WTC11 (cell line): Measurements from ENCODE around the gene KLHDC7A. TPM values are rescaled to one million over a fixed set of nuclear protein-coding genes. Genes with fewer than 3 reads are reported as not detected.
"Not testable (repeated sequence)": the region's sequence is repeated elsewhere in the genome, so short reads cannot be mapped to it uniquely, and the experiment has no call there.

Source experiments
- ATAC-seq: fragments of 200-7000 bp; cut with Tn5 transposase; 2 replicates; pipeline ENCODE4 v1.10.0; 2021; ENCODE audit warnings: mild to moderate bottlenecking, moderate library complexity
- CTCF ChIA-PET: fragments of 300-600 bp; sonication (Branson Sonifier 250); formaldehyde crosslinking; loops from one replicate; lab custom pipeline; 2021; ENCODE audit warnings: antibody characterized with exemption; lab: Charles Lee
- POLR2A ChIA-PET: fragments of 350-600 bp; sonication (Branson Sonifier 250); formaldehyde crosslinking; loops from one replicate; lab custom pipeline; 2021; ENCODE audit warnings: antibody characterized with exemption; lab: Charles Lee
- DNase-seq: peaks from one replicate; pipeline ENCODE4 v3.0.0; 2021; ENCODE audit warnings: low spot score
- H3K27ac Mint-ChIP-seq: 2 replicates; pipeline ENCODE4 v1.8.0; 2021; ENCODE audit warnings: mixed read lengths
- H3K27me3 Mint-ChIP-seq: 2 replicates; pipeline ENCODE4 v1.8.0; 2021; ENCODE audit warnings: low read depth, mild to moderate bottlenecking, moderate library complexity, mixed read lengths
- H3K36me3 Mint-ChIP-seq: 2 replicates; pipeline ENCODE4 v1.8.0; 2021; ENCODE audit warnings: mixed read lengths
- H3K4me1 Mint-ChIP-seq: 2 replicates; pipeline ENCODE4 v1.8.0; 2022; ENCODE audit warnings: mixed read lengths
- H3K4me3 Mint-ChIP-seq: 2 replicates; pipeline ENCODE4 v1.8.0; 2021; ENCODE audit warnings: mild to moderate bottlenecking, moderate library complexity, mixed read lengths
- H3K9me3 Mint-ChIP-seq: 2 replicates; pipeline ENCODE4 v1.8.0; 2021; ENCODE audit warnings: mixed read lengths
- CREB1 ChIP-seq: sonication (generic); formaldehyde crosslinking; IDR thresholded peaks from 2 replicates; pipeline ENCODE4 v1.8.0; 2023; ENCODE audit warnings: mild to moderate bottlenecking, missing genetic modification reagents
- CREM ChIP-seq: sonication (generic); formaldehyde crosslinking; IDR thresholded peaks from 2 replicates; pipeline ENCODE4 v1.8.1; 2022; ENCODE audit warnings: mild to moderate bottlenecking, missing genetic modification reagents, moderate library complexity
- ERG ChIP-seq: fragments of 250-450 bp; sonication (Bioruptor Pico); IDR thresholded peaks from 2 replicates; pipeline ENCODE4 v1.8.0; 2021; ENCODE audit warnings: mild to moderate bottlenecking
- GRHL2 ChIP-seq: fragments of 250-450 bp; sonication (Bioruptor Pico); IDR thresholded peaks from 2 replicates; pipeline ENCODE4 v1.8.0; 2022; ENCODE audit warnings: mild to moderate bottlenecking, moderate library complexity; ENCODE audit not compliant: insufficient replicate concordance, severe bottlenecking
- GTF2I ChIP-seq: fragments of 250-450 bp; sonication (Bioruptor Pico); conservative IDR thresholded peaks from 2 replicates; pipeline ENCODE4 v1.4.0; 2021; ENCODE audit warnings: mild to moderate bottlenecking
- IRF2 ChIP-seq: sonication (generic); formaldehyde crosslinking; IDR thresholded peaks from 2 replicates; pipeline ENCODE4 v1.8.0; 2022; ENCODE audit warnings: low read depth, missing genetic modification reagents, borderline replicate concordance
- JUN ChIP-seq: sonication (generic); formaldehyde crosslinking; IDR thresholded peaks from 2 replicates; pipeline ENCODE4 v1.8.0; 2023; ENCODE audit warnings: mild to moderate bottlenecking, missing genetic modification reagents
- KAT7 ChIP-seq: sonication (generic); formaldehyde crosslinking; IDR thresholded peaks from 2 replicates; pipeline ENCODE4 v1.8.1; 2023; ENCODE audit warnings: missing genetic modification reagents, mild to moderate bottlenecking, borderline replicate concordance
- NR1H2 ChIP-seq: sonication (generic); formaldehyde crosslinking; IDR thresholded peaks from 2 replicates; pipeline ENCODE4 v1.9.0; 2021; ENCODE audit warnings: mild to moderate bottlenecking, moderate library complexity, missing genetic modification reagents
- NR3C1 ChIP-seq: sonication (generic); formaldehyde crosslinking; conservative IDR thresholded peaks from 2 replicates; pipeline ENCODE4 v1.8.1; 2023; ENCODE audit warnings: low read depth, mild to moderate bottlenecking, missing genetic modification reagents
- OVOL2 ChIP-seq: fragments of 250-450 bp; sonication (Bioruptor Pico); IDR thresholded peaks from 2 replicates; pipeline ENCODE4 v1.9.0; 2021; ENCODE audit warnings: mild to moderate bottlenecking, borderline replicate concordance
- RELA ChIP-seq: sonication (generic); formaldehyde crosslinking; IDR thresholded peaks from 2 replicates; pipeline ENCODE4 v1.8.1; 2022; ENCODE audit warnings: missing genetic modification reagents, mild to moderate bottlenecking, borderline replicate concordance
- TEAD1 ChIP-seq: sonication (generic); formaldehyde crosslinking; IDR thresholded peaks from 2 replicates; pipeline ENCODE4 v1.8.0; 2022; ENCODE audit warnings: mild to moderate bottlenecking, missing genetic modification reagents
- TEAD4 ChIP-seq: sonication (generic); formaldehyde crosslinking; IDR thresholded peaks from 2 replicates; pipeline ENCODE4 v1.8.0; 2022; ENCODE audit warnings: mild to moderate bottlenecking, missing genetic modification reagents
- USF2 ChIP-seq: sonication (generic); formaldehyde crosslinking; IDR thresholded peaks from 2 replicates; pipeline ENCODE4 v1.8.1; 2023; ENCODE audit warnings: mild to moderate bottlenecking, missing genetic modification reagents, moderate library complexity
- ZBTB21 ChIP-seq: sonication (generic); formaldehyde crosslinking; IDR thresholded peaks from 2 replicates; pipeline ENCODE4 v1.8.1; 2023; ENCODE audit warnings: mild to moderate bottlenecking, missing genetic modification reagents, borderline replicate concordance
- ZMAT4 ChIP-seq: fragments of 250-450 bp; sonication (Bioruptor Pico); IDR thresholded peaks from 2 replicates; pipeline ENCODE4 v1.9.0; 2021; ENCODE audit warnings: mild to moderate bottlenecking
- ZNF121 ChIP-seq: sonication (generic); formaldehyde crosslinking; IDR thresholded peaks from 2 replicates; pipeline ENCODE4 v1.8.0; 2023; ENCODE audit warnings: missing genetic modification reagents
- ZNF138 ChIP-seq: sonication (generic); formaldehyde crosslinking; conservative IDR thresholded peaks from 2 replicates; pipeline ENCODE4 v1.8.1; 2022; ENCODE audit warnings: mild to moderate bottlenecking, moderate library complexity, missing genetic modification reagents
- ZNF317 ChIP-seq: sonication (generic); formaldehyde crosslinking; IDR thresholded peaks from 2 replicates; pipeline ENCODE4 v1.8.1; 2023; ENCODE audit warnings: low read depth, mild to moderate bottlenecking, moderate library complexity, missing genetic modification reagents, borderline replicate concordance
- ZNF416 ChIP-seq: fragments of 250-450 bp; sonication (Bioruptor Pico); IDR thresholded peaks from 2 replicates; pipeline ENCODE4 v1.9.0; 2021; ENCODE audit warnings: mild to moderate bottlenecking, inconsistent platforms
- ZNF425 ChIP-seq: fragments of 250-450 bp; sonication (Bioruptor Pico); conservative IDR thresholded peaks from 2 replicates; pipeline ENCODE4 v1.9.0; 2021; ENCODE audit warnings: mild to moderate bottlenecking
- ZNF512 ChIP-seq: sonication (generic); formaldehyde crosslinking; IDR thresholded peaks from 2 replicates; pipeline ENCODE4 v1.8.1; 2022; ENCODE audit warnings: missing genetic modification reagents, borderline replicate concordance
- ZNF671 ChIP-seq: fragments of 250-450 bp; sonication (Bioruptor Pico); IDR thresholded peaks from 2 replicates; pipeline ENCODE4 v1.8.0; 2021; ENCODE audit warnings: mild to moderate bottlenecking
- total RNA-seq: library from RNA; stranded (reverse); gene quantifications from 3 replicates; pipeline ENCODE4 v1.2.3, GENCODE V29; 2021

The KLHDC7A gene
- total RNA-seq, 1 experiment from 2014 or later, result 14.3 TPM

GRCh38 chr1:18461656-18462055 is 19.1 kb upstream of the KLHDC7A start:
- no peak for ATAC-seq
- no peak overlapping the region for H3K4me3 Mint-ChIP-seq
- TF ChIP-seq GTF2I (CRISPR knock-in tag) (no peak), RELA (no peak), USF2 (CRISPR knock-in tag) (no peak), ERG (no peak), TEAD1 (no peak), NR1H2 (CRISPR knock-in tag) (no peak), GRHL2 (CRISPR knock-in tag) (no peak), ZMAT4 (no peak), TEAD4 (CRISPR knock-in tag) (no peak), IRF2 (CRISPR knock-in tag) (no peak), OVOL2 (CRISPR knock-in tag) (no peak), NR3C1 (CRISPR knock-in tag) (no peak), ZNF138 (CRISPR knock-in tag) (no peak), CREB1 (CRISPR knock-in tag) (no peak), KAT7 (CRISPR knock-in tag) (no peak)
- TF ChIP-seq, all 79 proteins: peak for 0
- no peaks in the 10 kb centered on the region for H3K36me3 Mint-ChIP-seq
- 0 out of 2 replicates have a peak, but pooled peaks cover 3% of the 10 kb centered on the region for H3K4me1 Mint-ChIP-seq
- H3K27ac Mint-ChIP-seq, result no peak overlapping the region
- CTCF ChIA-PET, result interaction anchor here (1.0 kb wide), 1 partner anchor 120 kb away, joined by 3 read pairs; no protein-coding TSS in a partner anchor
- POLR2A ChIA-PET, result no interaction called here
- DNase-seq, result no peak
- H3K9me3 Mint-ChIP-seq, result no peaks in the 10 kb centered on the region
- H3K27me3 Mint-ChIP-seq, result peaks cover 30% of the 10 kb centered on the region

- H3K27ac Mint-ChIP-seq, H3K9me3 Mint-ChIP-seq, POLR2A ChIA-PET, ATAC-seq, H3K36me3 Mint-ChIP-seq, H3K4me1 Mint-ChIP-seq, DNase-seq, H3K4me3 Mint-ChIP-seq: not testable (repeated sequence)
- CTCF ChIA-PET, result interaction anchor here (1.5 kb wide), 1 partner anchor 119 kb away, joined by 3 read pairs; no protein-coding TSS in a partner anchor
- peaks cover 34% of the 10 kb centered on the region for H3K27me3 Mint-ChIP-seq
Measured at GRCh38 chr1:18462517-18462916, 18.2 kb upstream of the KLHDC7A start.

- Mint-ChIP-seq H3K36me3 (peaks cover 4% of the 10 kb centered on the region; the same call in 1 of the 2 replicates), H3K9me3 (peaks cover 5% of the 10 kb centered on the region), H3K4me1 (0 out of 2 replicates have a peak, but pooled peaks cover 4% of the 10 kb centered on the region), H3K4me3 (no peak overlapping the region), H3K27me3 (peaks cover 37% of the 10 kb centered on the region), H3K27ac (no peak overlapping the region)
- ChIA-PET CTCF (interaction anchor here (1.2 to 1.5 kb wide), 2 partner anchors 23 to 118 kb away, joined by 3 read pairs; no protein-coding TSS in a partner anchor), POLR2A (no interaction called here)
- DNase-seq, result no peak
- ATAC-seq, result no peak
- no peak for TF ChIP-seq ZBTB21 (CRISPR knock-in tag)
- TF ChIP-seq KAT7 (CRISPR knock-in tag), result no peak
- TF ChIP-seq ZNF512 (CRISPR knock-in tag), result no peak
- no peak for TF ChIP-seq ZNF671 (CRISPR knock-in tag)
- no peak for TF ChIP-seq GRHL2 (CRISPR knock-in tag)
- no peak for TF ChIP-seq CREM
- TF ChIP-seq ZNF121 (CRISPR knock-in tag), result no peak
- TF ChIP-seq JUN, result no peak
- no peak for TF ChIP-seq ZNF416
- no peak for TF ChIP-seq ZNF425 (CRISPR knock-in tag)
- no peak for TF ChIP-seq ZNF317
- TF ChIP-seq ZNF138 (CRISPR knock-in tag), result no peak
Measured at GRCh38 chr1:18463063-18463462, 17.7 kb upstream of the KLHDC7A start.
